Thyroid gland (tissue), 4 donors: Measurements from ENCODE around the gene DNAAF5. TPM values are rescaled to one million over a fixed set of nuclear protein-coding genes. Genes with fewer than 3 reads are reported as not detected.

Experiments used
- DNase-seq, 2 donors: peaks; one replicate each; pipeline ENCODE4 v3.0.0-alpha.2; 2019
- H3K27ac ChIP-seq, 3 donors: fragments of 200-600 bp; sonication (generic); 1 replicate in 2 of 3; 2 replicates in 1 of 3; pipeline ENCODE4 v1.5.1; 2016 to 2019; ENCODE audit warnings: mild to moderate bottlenecking in 1 of 3, moderate library complexity in 1 of 3
- H3K27me3 ChIP-seq: fragments of 200-600 bp; sonication (generic); one replicate; pipeline ENCODE4 v1.5.1; 2019
- H3K36me3 ChIP-seq, 2 donors: fragments of 200-600 bp; sonication (generic); one replicate each; pipeline ENCODE4 v1.5.1; 2016 to 2019
- H3K4me1 ChIP-seq, 2 donors: fragments of 200-600 bp; sonication (generic); one replicate each; pipeline ENCODE4 v1.5.1; 2017 to 2019
- H3K4me3 ChIP-seq, 3 donors: fragments of 200-600 bp; sonication (generic); replicated peaks in 1 of 3; 1 replicate in 2 of 3; 2 replicates in 1 of 3; pipeline ENCODE4 v1.5.1; 2016; ENCODE audit warnings: mild to moderate bottlenecking in 1 of 3
- H3K9me3 ChIP-seq: fragments of 200-600 bp; sonication (generic); one replicate; pipeline ENCODE4 v1.5.1; 2017
- POLR2A ChIP-seq, 2 donors: fragments of 450-650 bp; IDR thresholded peaks; one replicate each; pipeline ENCODE4 v1.6.1; 2017; ENCODE audit warnings: antibody characterized with exemption in 2 of 2, mild to moderate bottlenecking in 2 of 2, moderate library complexity in 1 of 2
- WGBS, 2 donors: methylation state at CpG; one replicate each; pipeline ENCODE4 v1.1.5; 2017; 5-methylcytosine and 5-hydroxymethylcytosine counted together
- intact Hi-C: fragments of 100-400 bp; cut with DNase I; formaldehyde crosslinking; loops from one replicate; pipeline ENCODE4 v1.15.1; 2023
- total RNA-seq, 4 donors: library from RNA; depleted of rRNA; stranded (reverse); fragments of >200 nt; gene quantifications; one replicate each; pipeline ENCODE4 v1.2.3, GENCODE V29; 2016
- TF ChIP-seq, protein P1 (sequence below), 6 experiments: fragments of 200-600 bp in 3 of 6; fragments of 450-650 bp in 3 of 6; sonication (generic) in 3 of 6; IDR thresholded peaks; one replicate each; pipeline ENCODE4 v1.5.1; 2016 to 2019; ENCODE audit warnings: antibody characterized with exemption in 6 of 6, mild to moderate bottlenecking in 2 of 6, inconsistent platforms in 1 of 6, moderate library complexity in 1 of 6

The DNAAF5 gene
- 10 to 100 TPM; 20.2 to 40.7 (median 34.0) TPM for total RNA-seq

DNA sequence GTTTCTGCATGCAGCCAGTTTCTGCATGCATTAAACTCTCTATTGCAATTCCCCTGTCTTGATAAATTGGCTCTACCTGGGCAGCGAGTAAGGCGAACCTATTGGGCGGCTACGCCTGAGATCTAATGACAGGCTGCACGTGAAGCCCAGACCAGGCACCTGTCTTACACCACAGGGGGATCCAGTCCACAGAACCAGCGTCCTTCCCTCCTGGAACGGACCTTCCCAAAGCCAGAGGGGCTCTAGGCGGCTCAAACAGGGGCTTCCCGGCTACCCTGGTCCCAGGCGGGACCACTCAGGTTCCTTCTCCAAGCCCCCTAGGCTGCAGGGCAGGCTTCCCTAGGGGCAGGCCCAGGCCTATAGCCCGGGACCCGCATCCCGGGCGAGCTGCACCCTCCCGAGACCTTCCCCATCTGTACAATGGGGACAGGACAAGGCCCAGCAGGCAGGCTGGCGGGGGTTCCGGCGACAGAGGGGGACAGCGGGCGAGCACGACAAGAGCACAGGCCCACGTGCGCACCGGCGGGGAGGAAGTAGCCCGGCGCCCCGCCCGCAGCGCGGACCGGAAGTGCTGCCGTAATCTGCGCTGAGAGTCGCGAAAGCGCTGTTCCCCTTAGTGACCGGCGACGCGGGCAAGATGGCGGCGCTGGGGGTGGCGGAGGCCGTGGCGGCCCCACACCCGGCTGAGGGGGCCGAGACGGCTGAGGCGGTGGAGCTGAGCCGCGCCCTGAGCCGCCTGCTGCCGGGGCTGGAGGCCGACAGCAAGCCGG is at the start of gene DNAAF5:
Gene DNAAF5, plus strand, starts transcription at position 616 of the 770 bp plus-strand sequence. Its CDS starts 22 bp downstream, at position 638.
- peak; percentile 82 to 83 for DNase-seq

GRCh38 chr7:676972-677385 is 49.5 kb upstream of the DNAAF5 start:
- no peak for TF ChIP-seq POLR2A (IDR thresholded peaks at IDR 0.05)
- TF ChIP-seq, protein P1, sequence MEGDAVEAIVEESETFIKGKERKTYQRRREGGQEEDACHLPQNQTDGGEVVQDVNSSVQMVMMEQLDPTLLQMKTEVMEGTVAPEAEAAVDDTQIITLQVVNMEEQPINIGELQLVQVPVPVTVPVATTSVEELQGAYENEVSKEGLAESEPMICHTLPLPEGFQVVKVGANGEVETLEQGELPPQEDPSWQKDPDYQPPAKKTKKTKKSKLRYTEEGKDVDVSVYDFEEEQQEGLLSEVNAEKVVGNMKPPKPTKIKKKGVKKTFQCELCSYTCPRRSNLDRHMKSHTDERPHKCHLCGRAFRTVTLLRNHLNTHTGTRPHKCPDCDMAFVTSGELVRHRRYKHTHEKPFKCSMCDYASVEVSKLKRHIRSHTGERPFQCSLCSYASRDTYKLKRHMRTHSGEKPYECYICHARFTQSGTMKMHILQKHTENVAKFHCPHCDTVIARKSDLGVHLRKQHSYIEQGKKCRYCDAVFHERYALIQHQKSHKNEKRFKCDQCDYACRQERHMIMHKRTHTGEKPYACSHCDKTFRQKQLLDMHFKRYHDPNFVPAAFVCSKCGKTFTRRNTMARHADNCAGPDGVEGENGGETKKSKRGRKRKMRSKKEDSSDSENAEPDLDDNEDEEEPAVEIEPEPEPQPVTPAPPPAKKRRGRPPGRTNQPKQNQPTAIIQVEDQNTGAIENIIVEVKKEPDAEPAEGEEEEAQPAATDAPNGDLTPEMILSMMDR (IDR thresholded peaks at IDR 0.05): no peak
- 95% methylated on average over 11 to 15 of the region's 23 CpGs for WGBS, 2 donors
- no peak overlapping the region for H3K4me3 ChIP-seq
- no peaks in the 10 kb centered on the region for H3K9me3 ChIP-seq
- no peak overlapping the region for H3K27ac ChIP-seq
- H3K36me3 ChIP-seq: no peaks in the 10 kb centered on the region
- intact Hi-C loops: no loop called here
- no peak for DNase-seq
- no peaks in the 10 kb centered on the region for H3K27me3 ChIP-seq
- no peaks in the 10 kb centered on the region for H3K4me1 ChIP-seq

More for the DNA sequence above, at the start of gene DNAAF5:
- Histone ChIP-seq H3K4me1 (peaks cover 14 to 16% of the 10 kb centered on the region in 2 donors), H3K4me3 (peak within 1 kb of the TSS; percentile 38 to 86 (median 80)), H3K9me3 (no peaks in the 10 kb centered on the region), H3K36me3 (peaks cover 4 to 10% of the 10 kb centered on the region in 2 donors), H3K27me3 (no peaks in the 10 kb centered on the region), H3K27ac (peak within 1 kb of the TSS in 1 of 3 donors; percentile 24)
- TF ChIP-seq, protein P1 (IDR thresholded peaks at IDR 0.05): no peak
- peak in 1 of 2 donors; percentile 44 for TF ChIP-seq POLR2A (IDR thresholded peaks at IDR 0.05)
- intact Hi-C loops: no loop called here
- 0 to 33% methylated on average over 10 to 13 of the region's 56 CpGs for WGBS, 2 donors

GRCh38 chr7:680411-681127 is 45.9 kb upstream of the DNAAF5 start:
- intact Hi-C loops: no loop called here
- Histone ChIP-seq H3K36me3 (no peaks in the 10 kb centered on the region), H3K4me1 (no peaks in the 10 kb centered on the region), H3K27ac (no peak overlapping the region), H3K9me3 (no peaks in the 10 kb centered on the region), H3K27me3 (no peaks in the 10 kb centered on the region), H3K4me3 (no peak overlapping the region)
- TF ChIP-seq POLR2A (IDR thresholded peaks at IDR 0.05): no peak
- TF ChIP-seq, protein P1 (IDR thresholded peaks at IDR 0.05): no peak
- WGBS, 2 donors: 93 to 95% methylated on average over 10 to 25 of the region's 25 CpGs
- no peak for DNase-seq

DNA sequence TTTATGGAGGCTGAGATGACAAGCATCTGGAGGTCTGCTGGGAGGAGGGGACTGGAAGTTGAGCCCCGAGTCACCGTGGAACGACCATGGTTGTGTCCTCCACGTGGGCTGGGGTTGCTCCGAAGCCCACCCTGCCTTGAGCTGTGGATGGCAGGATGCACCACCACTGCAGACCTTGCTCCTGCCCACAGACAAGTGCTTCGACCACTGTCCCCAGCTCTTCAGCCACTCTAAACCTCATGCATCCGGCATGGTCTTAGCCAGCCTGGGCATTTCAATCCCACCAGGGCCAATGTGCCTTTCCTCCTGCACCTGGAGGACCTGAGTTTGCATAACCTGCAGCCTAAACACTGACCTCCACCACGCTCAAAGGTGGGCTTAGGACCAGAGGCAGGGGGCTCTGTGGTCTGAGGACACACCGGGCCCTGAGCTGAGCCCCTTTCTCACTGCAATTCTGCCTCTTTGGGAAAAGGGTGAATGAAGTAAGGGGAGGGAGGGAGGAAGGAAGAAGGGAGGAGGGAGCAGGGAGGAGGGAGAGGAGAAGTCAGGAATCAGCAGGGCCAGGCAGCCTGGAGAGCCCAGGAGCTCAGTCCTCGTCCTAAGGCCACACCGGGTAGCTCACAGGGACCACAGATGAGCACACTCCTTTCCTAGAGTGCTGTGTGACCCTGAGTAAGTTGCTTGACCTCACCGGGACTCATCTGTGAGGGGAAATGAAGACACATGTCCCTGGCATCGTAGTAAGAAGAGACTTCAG is 44.8 kb upstream of the DNAAF5 start:
- no peak for DNase-seq
- WGBS, 2 donors: 96% methylated on average over 13 of the region's 13 CpGs
- H3K36me3 ChIP-seq: no peaks in the 10 kb centered on the region

More for the DNA sequence above, 44.8 kb upstream of the DNAAF5 start:
- Histone ChIP-seq H3K4me1 (no peaks in the 10 kb centered on the region), H3K4me3 (no peak overlapping the region), H3K27ac (no peak overlapping the region), H3K9me3 (no peaks in the 10 kb centered on the region), H3K27me3 (no peaks in the 10 kb centered on the region)
- TF ChIP-seq, protein P1 (IDR thresholded peaks at IDR 0.05): no peak
- no peak for TF ChIP-seq POLR2A (IDR thresholded peaks at IDR 0.05)
- intact Hi-C loops: no loop called here
